Duodenal mucosa (tissue), 2 donors: ENCODE results near the gene XPA.

Experiments used
- H3K27ac ChIP-seq: one replicate; pipeline ENCODE4 v1.7.0; 2013; ENCODE audit warnings: low read depth, low read length
- H3K27me3 ChIP-seq, 2 donors: one replicate each; pipeline ENCODE4 v1.7.0; 2013; ENCODE audit warnings: low read length in 2 of 2, control low read depth in 1 of 2; ENCODE audit not compliant: insufficient read depth in 2 of 2, control insufficient read depth in 1 of 2
- H3K36me3 ChIP-seq, 2 donors: one replicate each; pipeline ENCODE4 v1.7.0; 2013; ENCODE audit warnings: low read length in 2 of 2, control low read depth in 1 of 2; ENCODE audit not compliant: insufficient read depth in 2 of 2, control insufficient read depth in 1 of 2
- H3K4me1 ChIP-seq, 2 donors: one replicate each; pipeline ENCODE4 v1.7.0; 2013; ENCODE audit warnings: low read length in 2 of 2, control low read depth in 1 of 2; ENCODE audit not compliant: insufficient read depth in 2 of 2, control insufficient read depth in 1 of 2
- H3K4me3 ChIP-seq, 2 donors: one replicate each; pipeline ENCODE4 v1.7.0; 2013; ENCODE audit warnings: low read length in 2 of 2, low read depth in 1 of 2
- H3K9ac ChIP-seq, 2 donors: one replicate each; pipeline ENCODE4 v1.7.0; 2013; ENCODE audit warnings: low read length in 2 of 2, low read depth in 1 of 2
- H3K9me3 ChIP-seq, 2 donors: one replicate each; pipeline ENCODE4 v1.7.0; 2013; ENCODE audit warnings: low read length in 2 of 2, control low read depth in 1 of 2; ENCODE audit not compliant: control insufficient read depth in 1 of 2

XPA gene

DNA sequence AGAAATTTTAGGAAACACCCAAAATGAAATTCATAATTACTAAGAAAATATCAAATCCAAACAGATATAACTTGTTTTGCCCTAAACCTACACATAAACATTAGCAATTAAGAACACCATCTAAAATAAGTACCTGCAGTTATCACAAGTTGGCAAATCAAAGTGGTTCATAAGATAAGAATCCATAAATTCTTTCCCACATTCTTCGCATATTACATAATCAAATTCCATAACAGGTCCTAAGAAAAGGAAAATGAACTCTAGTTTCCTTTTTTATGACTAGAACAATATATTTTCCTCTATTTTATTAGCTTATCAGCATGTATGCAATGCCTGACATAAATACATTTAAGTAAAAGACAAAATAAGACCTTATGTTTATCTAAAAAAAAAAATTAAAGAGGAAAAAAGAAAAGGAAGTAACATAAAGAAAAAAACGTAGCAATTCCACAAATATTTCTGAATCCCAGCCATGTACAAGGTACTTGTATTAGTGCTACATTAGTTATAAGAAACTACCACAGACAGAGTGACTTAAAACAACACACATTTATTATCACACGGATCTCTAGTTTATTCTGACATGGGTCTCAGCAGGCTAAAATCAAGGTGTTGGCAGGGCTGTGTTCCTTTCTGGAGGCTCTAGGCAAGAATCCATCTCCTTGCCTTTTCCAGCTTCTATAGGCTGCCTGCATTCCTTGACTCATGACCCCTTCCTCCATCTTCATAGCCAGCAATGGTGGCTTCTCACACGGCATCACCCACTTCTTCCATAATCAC lies 7.5 kb downstream of the XPA start:
- H3K9ac ChIP-seq: no peak overlapping the region
- H3K27me3 ChIP-seq: no peaks in the 10 kb centered on the region
- no peak overlapping the region for H3K4me3 ChIP-seq
- no peak overlapping the region for H3K27ac ChIP-seq
- H3K9me3 ChIP-seq: no peaks in the 10 kb centered on the region
- peaks cover 20 to 28% of the 10 kb centered on the region in 2 donors for H3K4me1 ChIP-seq
- peaks cover 12 to 50% of the 10 kb centered on the region in 2 donors for H3K36me3 ChIP-seq

DNA sequence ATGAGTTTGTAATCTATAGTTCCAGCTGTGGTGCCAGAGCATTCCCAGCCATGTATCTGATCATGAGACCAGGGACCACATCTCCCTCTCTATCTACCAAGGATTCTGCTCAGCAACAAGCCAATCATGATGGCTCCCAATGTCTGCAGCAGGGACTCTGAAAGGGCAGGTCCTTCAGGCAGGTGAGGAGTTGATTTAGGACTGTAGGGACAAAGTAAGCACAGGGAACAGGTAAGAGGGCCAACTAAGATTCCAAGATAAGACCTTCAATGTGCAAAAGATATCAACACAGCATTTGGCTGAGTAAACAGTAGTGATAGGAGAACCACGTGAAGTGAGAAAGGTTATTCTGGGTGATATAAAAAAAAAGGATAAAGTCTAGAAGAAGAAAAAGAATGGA lies 8.5 kb downstream of the XPA start:
- peaks cover 17 to 58% of the 10 kb centered on the region in 2 donors for H3K36me3 ChIP-seq
- no peak overlapping the region for H3K4me3 ChIP-seq
- H3K9ac ChIP-seq: no peak overlapping the region
- H3K9me3 ChIP-seq: no peaks in the 10 kb centered on the region
- H3K4me1 ChIP-seq: peaks cover 13 to 22% of the 10 kb centered on the region in 2 donors
- no peak overlapping the region for H3K27ac ChIP-seq
- no peaks in the 10 kb centered on the region for H3K27me3 ChIP-seq

DNA sequence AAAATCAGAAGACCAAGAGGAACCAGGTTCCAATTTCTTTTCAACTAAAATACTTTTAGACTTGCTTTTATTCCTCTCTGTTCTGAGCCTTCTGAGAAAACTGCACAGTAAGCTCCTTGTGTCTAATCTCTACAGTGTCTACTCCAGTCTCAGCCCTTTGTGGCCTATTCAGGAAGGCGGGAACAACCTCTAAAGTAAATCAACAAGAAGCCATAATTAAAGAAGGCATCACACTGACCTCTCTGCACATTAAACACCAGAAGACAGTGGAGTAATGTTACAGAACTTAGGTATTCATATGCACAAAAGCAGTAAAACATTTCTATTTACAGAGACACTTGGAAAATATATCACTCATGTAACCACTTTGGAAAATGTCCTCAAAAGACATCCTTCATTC lies 14.9 kb downstream of the XPA start:
- Histone ChIP-seq H3K27ac (no peak overlapping the region), H3K4me3 (no peak overlapping the region), H3K27me3 (no peaks in the 10 kb centered on the region), H3K9ac (no peak overlapping the region), H3K9me3 (no peaks in the 10 kb centered on the region), H3K36me3 (peaks cover 25 to 78% of the 10 kb centered on the region in 2 donors), H3K4me1 (no peaks in the 10 kb centered on the region)

DNA sequence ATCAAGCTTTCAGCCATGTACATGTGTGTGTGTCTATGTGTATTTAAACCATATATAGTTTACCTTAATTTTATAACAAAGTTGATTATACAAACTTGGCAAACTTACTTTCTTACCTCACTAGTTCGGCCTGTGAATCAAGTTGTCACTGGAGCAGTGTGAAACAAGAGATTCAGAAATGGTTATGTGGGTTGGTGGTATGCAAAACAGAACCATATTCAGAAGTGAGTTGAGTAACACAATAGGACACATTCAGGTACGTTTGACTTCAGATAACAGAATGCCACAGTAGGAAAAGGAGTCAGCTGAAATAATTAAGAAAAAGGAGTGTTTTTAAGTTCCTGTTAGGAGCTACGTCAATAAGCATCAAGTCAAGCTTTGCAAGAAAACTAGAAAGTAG lies 21.5 kb downstream of the XPA start:
- Histone ChIP-seq H3K9me3 (no peaks in the 10 kb centered on the region), H3K36me3 (peaks cover 48 to 81% of the 10 kb centered on the region in 2 donors), H3K27ac (no peak overlapping the region), H3K27me3 (no peaks in the 10 kb centered on the region), H3K9ac (no peak overlapping the region), H3K4me1 (no peaks in the 10 kb centered on the region), H3K4me3 (no peak overlapping the region)

DNA sequence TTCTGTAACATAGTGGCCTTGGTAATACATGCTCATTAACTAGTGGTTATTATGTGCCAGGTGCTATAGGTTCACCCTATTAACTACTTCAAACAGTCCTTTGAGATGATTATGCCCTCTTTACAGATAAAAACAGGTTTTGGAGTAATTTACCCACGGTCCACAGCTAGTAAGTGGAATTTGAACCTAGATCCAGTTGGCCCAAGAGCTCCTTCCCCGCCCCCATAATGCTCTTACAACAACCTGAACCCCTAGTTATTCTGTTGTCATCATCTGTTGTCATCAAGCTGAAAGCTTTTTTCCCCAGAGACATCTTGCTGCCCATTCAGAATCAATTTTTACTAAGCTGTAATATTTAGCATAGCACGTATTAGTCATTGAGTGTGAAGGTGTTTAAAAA lies 23.2 kb downstream of the XPA start:
- Histone ChIP-seq H3K27me3 (no peaks in the 10 kb centered on the region), H3K4me3 (no peak overlapping the region), H3K27ac (no peak overlapping the region), H3K9me3 (no peaks in the 10 kb centered on the region), H3K36me3 (peaks cover 53 to 86% of the 10 kb centered on the region in 2 donors), H3K4me1 (no peaks in the 10 kb centered on the region), H3K9ac (no peak overlapping the region)

DNA sequence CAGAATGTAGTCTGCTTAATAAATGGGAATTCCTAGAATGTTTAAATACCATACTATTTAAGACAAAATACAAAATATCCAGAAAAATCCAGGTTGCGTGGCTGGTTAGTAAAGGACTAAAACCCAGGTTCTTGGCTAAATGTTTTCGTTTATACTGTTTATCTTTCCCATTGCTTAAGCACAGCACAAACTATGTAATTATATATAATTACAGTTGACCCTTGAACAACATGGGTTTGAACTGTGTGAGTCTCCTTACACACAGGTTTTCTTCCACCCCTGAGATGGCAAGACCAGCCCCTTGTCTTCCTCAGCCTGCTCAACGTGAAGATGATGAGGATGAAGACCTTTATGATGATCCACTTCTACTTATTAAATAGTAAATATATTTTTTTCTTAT lies 24.7 kb downstream of the XPA start:
- Histone ChIP-seq H3K27me3 (no peaks in the 10 kb centered on the region), H3K27ac (no peak overlapping the region), H3K36me3 (peaks cover 59 to 87% of the 10 kb centered on the region in 2 donors), H3K9me3 (no peaks in the 10 kb centered on the region), H3K4me3 (no peak overlapping the region), H3K9ac (no peak overlapping the region), H3K4me1 (no peaks in the 10 kb centered on the region)

DNA sequence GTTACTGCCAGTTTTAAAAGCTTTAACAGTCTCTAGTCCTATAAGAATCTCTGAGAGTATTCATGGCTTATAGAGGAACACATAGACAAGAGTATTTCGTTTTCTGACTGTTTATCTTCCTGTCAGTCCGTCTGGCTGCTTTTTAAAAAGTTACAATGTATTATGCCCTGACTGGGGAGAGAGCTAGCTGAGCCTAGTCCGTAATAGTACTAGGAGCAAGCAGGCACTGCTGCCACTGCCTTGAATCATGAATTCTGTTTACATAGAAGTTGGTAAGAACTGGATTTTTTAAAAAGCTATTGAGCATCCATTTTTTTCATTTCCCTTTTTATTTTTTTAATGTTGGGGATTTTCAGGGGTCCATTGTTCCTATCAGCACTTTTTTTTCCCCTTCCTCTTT lies 26.6 kb downstream of the XPA start:
- H3K36me3 ChIP-seq: peaks cover 67 to 91% of the 10 kb centered on the region in 2 donors
- no peaks in the 10 kb centered on the region for H3K9me3 ChIP-seq
- H3K4me3 ChIP-seq: no peak overlapping the region
- no peak overlapping the region for H3K9ac ChIP-seq
- H3K4me1 ChIP-seq: no peaks in the 10 kb centered on the region
- no peaks in the 10 kb centered on the region for H3K27me3 ChIP-seq
- no peak overlapping the region for H3K27ac ChIP-seq

DNA sequence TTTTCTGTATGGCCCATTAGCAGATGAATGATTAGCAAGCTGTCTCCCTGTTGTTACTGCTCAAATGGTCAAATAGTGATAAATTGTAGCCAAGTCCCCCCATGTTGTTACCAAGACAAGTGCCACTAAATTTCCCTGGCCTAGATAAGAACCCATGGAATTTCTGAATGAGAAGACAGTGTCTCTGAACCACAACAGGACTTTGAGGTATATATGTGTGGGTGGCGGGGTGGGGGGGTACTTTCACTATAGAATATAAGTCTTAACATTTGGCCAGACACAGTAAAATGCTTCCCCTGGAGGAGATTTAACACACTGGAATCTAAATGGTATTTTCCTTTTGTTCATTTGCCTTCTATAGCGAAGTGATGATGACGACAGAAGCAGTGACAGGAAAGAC lies 28.7 kb downstream of the XPA start:
- no peak overlapping the region for H3K9ac ChIP-seq
- no peaks in the 10 kb centered on the region for H3K4me1 ChIP-seq
- H3K9me3 ChIP-seq: no peaks in the 10 kb centered on the region
- peaks cover 66 to 92% of the 10 kb centered on the region in 2 donors for H3K36me3 ChIP-seq
- H3K27ac ChIP-seq: no peak overlapping the region
- no peak overlapping the region for H3K4me3 ChIP-seq
- H3K27me3 ChIP-seq: no peaks in the 10 kb centered on the region

DNA sequence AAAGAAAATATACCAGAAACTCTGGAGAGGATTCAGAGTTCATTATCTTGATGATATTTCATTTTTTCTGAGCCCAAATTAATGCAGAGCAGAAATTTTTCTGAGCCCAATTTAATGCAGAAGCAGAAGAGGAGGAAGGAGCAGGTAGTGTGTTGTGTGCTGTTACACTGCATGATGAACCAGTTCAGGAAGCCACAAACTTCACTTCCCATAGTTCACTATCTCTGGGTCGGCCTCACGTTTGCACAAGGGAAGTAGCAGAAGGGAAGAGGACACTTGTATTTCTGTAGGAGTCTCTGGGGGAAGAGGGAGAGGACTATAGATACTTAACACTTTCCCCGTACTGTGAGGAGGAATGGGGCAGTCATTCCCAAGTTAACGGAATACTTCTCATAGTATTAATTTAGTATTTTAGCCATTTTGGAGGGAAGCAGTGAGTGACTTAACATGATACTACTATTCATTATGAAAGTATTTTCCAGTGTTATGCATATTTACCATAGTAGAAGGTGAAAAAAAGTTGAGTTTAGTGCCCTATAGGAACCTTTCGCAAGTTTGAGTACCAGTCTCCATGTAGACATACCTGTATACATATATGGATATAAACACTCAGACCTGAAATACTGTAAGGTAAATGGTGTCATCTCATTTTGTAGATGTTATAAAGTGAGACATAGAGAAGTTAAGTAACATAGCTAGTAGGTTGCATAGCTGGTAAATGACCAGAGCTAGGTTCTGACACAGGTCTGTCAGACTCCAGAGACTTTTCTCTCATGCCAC lies 30.0 kb downstream of the XPA start:
- H3K4me3 ChIP-seq: no peak overlapping the region
- H3K9ac ChIP-seq: no peak overlapping the region
- H3K36me3 ChIP-seq: peaks cover 62 to 90% of the 10 kb centered on the region in 2 donors
- H3K27ac ChIP-seq: no peak overlapping the region
- no peaks in the 10 kb centered on the region for H3K9me3 ChIP-seq
- H3K4me1 ChIP-seq: no peaks in the 10 kb centered on the region
- H3K27me3 ChIP-seq: no peaks in the 10 kb centered on the region

DNA sequence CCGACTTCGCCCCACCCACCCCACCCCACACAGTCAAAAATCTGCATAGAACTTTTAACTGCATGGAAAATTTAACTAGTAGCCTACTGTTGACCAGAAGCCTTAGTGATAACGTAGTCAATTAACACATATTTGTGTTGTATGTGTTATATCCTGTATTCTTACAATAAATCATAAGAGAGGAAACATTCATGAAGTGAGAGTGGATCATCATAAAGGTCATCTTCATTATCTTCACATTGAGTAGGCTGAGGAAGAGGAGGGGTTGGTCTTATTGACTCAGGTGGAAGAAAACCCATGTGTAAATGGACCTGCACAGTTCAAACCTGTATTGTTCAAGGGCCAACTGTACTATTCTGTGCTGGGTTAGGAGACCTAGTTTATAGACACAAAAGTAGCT lies 31.4 kb downstream of the XPA start:
- Histone ChIP-seq H3K4me3 (no peak overlapping the region), H3K27me3 (no peaks in the 10 kb centered on the region), H3K27ac (no peak overlapping the region), H3K9me3 (no peaks in the 10 kb centered on the region), H3K36me3 (peaks cover 55 to 90% of the 10 kb centered on the region in 2 donors), H3K4me1 (no peaks in the 10 kb centered on the region), H3K9ac (no peak overlapping the region)
